GM19463 (cell line): Measurements from ENCODE around the gene CALR3.
"Not testable (repeated sequence)": the region's sequence is repeated elsewhere in the genome, so short reads cannot be mapped to it uniquely, and the experiment has no call there.

Source experiments
- ATAC-seq: cut with Tn5 transposase; IDR thresholded peaks from one replicate; pipeline ENCODE4 v1.9.1; 2021; ENCODE audit warnings: mild to moderate bottlenecking, moderate library complexity; ENCODE audit not compliant: unreplicated experiment

Gene CALR3

GRCh38 chr19:16524991-16525734 lies 29.2 kb upstream of the CALR3 start:
- no peak for ATAC-seq

GRCh38 chr19:16522559-16523377 lies 26.8 kb upstream of the CALR3 start:
- no peak for ATAC-seq

- no peak for ATAC-seq
Observed at GRCh38 chr19:16521715-16522289, 25.8 kb upstream of the CALR3 start.

- no peak for ATAC-seq
Observed at GRCh38 chr19:16520986-16521624, 25.1 kb upstream of the CALR3 start.

GRCh38 chr19:16520074-16520973 lies 24.4 kb upstream of the CALR3 start:
- ATAC-seq = no peak

- no peak for ATAC-seq
Observed at GRCh38 chr19:16519230-16519687, 23.3 kb upstream of the CALR3 start.

- no peak for ATAC-seq
Observed at GRCh38 chr19:16518483-16519229, 22.7 kb upstream of the CALR3 start.

- ATAC-seq = no peak
Observed at GRCh38 chr19:16518061-16518460, 22.1 kb upstream of the CALR3 start.

GRCh38 chr19:16516923-16517610 lies 21.1 kb upstream of the CALR3 start:
- no peak for ATAC-seq

GRCh38 chr19:16516381-16516780 lies 20.4 kb upstream of the CALR3 start:
- ATAC-seq = no peak

GRCh38 chr19:16514383-16515019 lies 18.5 kb upstream of the CALR3 start:
- ATAC-seq = no peak

GRCh38 chr19:16512611-16513010 lies 16.6 kb upstream of the CALR3 start:
- ATAC-seq = not testable (repeated sequence)

GRCh38 chr19:16509141-16510061 lies 13.4 kb upstream of the CALR3 start:
- ATAC-seq = no peak

GRCh38 chr19:16508546-16508945 lies 12.6 kb upstream of the CALR3 start:
- ATAC-seq = no peak

- ATAC-seq = no peak
Observed at GRCh38 chr19:16506961-16507360, 11.0 kb upstream of the CALR3 start.

- not testable (repeated sequence) for ATAC-seq
Observed at GRCh38 chr19:16506161-16506560, 10.2 kb upstream of the CALR3 start.

- ATAC-seq = no peak
Observed at GRCh38 chr19:16504271-16504670, 8.3 kb upstream of the CALR3 start.
